PFSK-1 (cell line): ENCODE measurements around the gene ARHGAP6.

Source experiments
- POLR2AphosphoS5 ChIP-seq: IDR thresholded peaks from 2 replicates; pipeline ENCODE4 v1.6.1; 2012; ENCODE audit warnings: low read depth, mild to moderate bottlenecking, control low read depth, low read length, moderate library complexity
- TAF1 ChIP-seq: IDR thresholded peaks from 2 replicates; pipeline ENCODE4 v1.6.1; 2012; ENCODE audit warnings: low read length, control low read depth, borderline replicate concordance; ENCODE audit not compliant: insufficient read depth
- TF ChIP-seq, protein P1 (sequence below), 2 experiments: IDR thresholded peaks; 2 replicates each; pipeline versions ENCODE4 v1.6.1 to v1.8.0; 2011 to 2012; ENCODE audit warnings: low read depth in 2 of 2, low read length in 2 of 2, control low read depth in 1 of 2, inconsistent platforms in 1 of 2, mild to moderate bottlenecking in 1 of 2, moderate library complexity in 1 of 2; ENCODE audit not compliant: insufficient read depth in 1 of 2

DNA sequence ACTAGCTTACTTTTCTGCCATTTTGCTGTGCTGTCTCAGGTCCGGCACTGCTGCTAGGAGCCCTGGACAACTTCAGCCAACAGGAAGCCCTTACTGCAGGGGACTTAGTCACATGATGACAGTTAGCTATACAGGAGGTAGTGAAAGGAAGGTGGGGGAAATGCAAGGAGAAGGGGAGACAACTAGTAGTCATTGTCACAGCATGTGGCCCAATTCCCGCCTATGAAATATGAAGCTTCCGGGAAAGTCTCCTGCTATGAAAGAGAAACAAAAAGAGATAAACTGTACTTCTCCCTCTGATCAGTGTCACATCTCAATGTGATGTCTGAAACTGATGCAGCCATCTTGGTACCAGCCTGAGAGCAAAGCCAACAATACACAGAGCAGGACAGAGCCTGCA is 300.9 kb downstream of the ARHGAP6 start:
- no peak for TF ChIP-seq TAF1
- TF ChIP-seq, protein P1, sequence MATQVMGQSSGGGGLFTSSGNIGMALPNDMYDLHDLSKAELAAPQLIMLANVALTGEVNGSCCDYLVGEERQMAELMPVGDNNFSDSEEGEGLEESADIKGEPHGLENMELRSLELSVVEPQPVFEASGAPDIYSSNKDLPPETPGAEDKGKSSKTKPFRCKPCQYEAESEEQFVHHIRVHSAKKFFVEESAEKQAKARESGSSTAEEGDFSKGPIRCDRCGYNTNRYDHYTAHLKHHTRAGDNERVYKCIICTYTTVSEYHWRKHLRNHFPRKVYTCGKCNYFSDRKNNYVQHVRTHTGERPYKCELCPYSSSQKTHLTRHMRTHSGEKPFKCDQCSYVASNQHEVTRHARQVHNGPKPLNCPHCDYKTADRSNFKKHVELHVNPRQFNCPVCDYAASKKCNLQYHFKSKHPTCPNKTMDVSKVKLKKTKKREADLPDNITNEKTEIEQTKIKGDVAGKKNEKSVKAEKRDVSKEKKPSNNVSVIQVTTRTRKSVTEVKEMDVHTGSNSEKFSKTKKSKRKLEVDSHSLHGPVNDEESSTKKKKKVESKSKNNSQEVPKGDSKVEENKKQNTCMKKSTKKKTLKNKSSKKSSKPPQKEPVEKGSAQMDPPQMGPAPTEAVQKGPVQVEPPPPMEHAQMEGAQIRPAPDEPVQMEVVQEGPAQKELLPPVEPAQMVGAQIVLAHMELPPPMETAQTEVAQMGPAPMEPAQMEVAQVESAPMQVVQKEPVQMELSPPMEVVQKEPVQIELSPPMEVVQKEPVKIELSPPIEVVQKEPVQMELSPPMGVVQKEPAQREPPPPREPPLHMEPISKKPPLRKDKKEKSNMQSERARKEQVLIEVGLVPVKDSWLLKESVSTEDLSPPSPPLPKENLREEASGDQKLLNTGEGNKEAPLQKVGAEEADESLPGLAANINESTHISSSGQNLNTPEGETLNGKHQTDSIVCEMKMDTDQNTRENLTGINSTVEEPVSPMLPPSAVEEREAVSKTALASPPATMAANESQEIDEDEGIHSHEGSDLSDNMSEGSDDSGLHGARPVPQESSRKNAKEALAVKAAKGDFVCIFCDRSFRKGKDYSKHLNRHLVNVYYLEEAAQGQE (IDR thresholded peaks at IDR 0.05; ENCODE audit: insufficient read depth in 1 of 2, low read depth in 2 of 2, low read length in 2 of 2) = no peak
- no peak for TF ChIP-seq POLR2AphosphoS5
